ENCODE measurements around the gene SLC15A4.
A peak's percentile ranks its signal among the peaks of the same experiment; 100 is the strongest.

The SLC15A4 gene

DNA sequence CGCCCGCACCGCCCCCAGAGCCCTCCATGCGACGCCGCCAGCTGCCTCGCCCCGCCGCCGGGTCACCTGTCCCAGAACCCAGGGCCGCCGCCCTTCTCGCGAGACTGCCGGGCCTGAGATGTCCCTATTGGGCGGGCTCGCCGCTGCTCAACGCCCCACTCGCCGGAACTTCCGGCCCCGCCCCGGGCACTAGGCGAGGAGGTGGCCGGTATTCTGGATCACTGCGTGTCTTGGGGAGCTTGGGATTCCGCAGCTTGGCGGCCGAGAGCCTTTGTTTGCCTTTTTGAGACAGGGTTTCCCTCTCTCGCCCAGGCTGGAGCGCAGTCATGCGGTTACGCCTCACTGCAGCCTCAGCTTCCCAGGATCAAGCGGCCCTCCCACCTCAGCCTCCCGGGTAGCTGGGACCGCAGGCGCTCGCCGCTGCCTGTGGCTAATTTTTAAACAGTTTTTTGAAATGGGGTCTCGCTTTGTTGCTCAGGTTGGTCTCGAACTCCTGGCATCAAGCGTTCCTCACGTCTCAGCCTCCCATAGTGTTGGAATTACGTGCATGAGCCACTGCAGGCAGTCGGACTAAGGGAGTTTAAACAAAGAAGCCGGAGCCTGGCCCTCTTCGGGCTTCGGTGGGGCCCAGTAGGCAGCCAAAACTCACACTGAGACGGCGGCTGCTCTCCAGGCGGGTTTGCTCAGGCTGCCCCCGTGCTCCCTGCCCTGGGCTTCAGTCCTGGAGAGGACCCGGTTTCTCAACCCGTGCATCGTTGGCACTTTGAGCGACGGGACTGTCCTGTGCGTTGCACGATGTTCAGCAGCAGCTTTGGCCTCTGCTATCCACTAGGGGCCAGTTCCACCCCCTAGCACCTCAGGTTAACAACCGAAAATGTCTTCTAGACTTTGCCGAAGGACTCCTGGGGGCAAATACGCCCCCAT, at the start of gene SLC15A4:
TSS of gene SLC15A4 (minus strand) at position 43 of the 924 bp plus-strand sequence. CDS start at position 28, 15 bp downstream.
- TF ChIP-seq, protein P1, sequence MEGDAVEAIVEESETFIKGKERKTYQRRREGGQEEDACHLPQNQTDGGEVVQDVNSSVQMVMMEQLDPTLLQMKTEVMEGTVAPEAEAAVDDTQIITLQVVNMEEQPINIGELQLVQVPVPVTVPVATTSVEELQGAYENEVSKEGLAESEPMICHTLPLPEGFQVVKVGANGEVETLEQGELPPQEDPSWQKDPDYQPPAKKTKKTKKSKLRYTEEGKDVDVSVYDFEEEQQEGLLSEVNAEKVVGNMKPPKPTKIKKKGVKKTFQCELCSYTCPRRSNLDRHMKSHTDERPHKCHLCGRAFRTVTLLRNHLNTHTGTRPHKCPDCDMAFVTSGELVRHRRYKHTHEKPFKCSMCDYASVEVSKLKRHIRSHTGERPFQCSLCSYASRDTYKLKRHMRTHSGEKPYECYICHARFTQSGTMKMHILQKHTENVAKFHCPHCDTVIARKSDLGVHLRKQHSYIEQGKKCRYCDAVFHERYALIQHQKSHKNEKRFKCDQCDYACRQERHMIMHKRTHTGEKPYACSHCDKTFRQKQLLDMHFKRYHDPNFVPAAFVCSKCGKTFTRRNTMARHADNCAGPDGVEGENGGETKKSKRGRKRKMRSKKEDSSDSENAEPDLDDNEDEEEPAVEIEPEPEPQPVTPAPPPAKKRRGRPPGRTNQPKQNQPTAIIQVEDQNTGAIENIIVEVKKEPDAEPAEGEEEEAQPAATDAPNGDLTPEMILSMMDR (IDR thresholded peaks at IDR 0.05; ENCODE audit: insufficient read depth, low read length, poor library complexity, severe bottlenecking) = peak; percentile 39
- H3K36me3 ChIP-seq (ENCODE audit: control insufficient read depth, insufficient read depth, low read length) = peaks cover 1% of the 10 kb centered on the region; the same call in 1 of the 2 replicates
- DNase-seq (ENCODE audit: extremely low read depth, insufficient read length) = peak; percentile 94
- peak within 1 kb of the TSS; percentile 94 for H3K4me3 ChIP-seq (replicated peaks; ENCODE audit: low read depth, low read length)
- H3K27me3 ChIP-seq (replicated peaks; ENCODE audit: control insufficient read depth, insufficient read depth, low read length) = no peaks in the 10 kb centered on the region

DNA sequence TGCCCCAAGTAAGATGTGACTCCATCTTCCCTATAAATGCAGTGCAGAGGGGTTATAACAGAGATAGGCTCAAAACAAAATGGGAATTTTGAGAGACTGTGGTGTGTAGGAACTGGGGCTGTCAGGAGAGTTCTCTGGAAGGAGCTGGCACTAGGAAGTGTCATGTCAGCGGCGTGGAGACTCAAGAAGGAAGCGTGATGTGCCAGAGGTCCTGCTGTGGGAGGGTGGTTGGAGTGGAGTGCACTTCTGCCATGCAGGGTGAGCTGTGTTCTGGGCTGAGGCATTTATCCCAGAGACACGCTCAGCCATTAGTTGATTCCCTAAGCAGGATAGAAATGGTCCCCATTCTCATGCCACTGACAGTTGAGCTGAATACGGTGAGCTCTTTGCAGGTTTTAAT, 48.5 kb upstream of the SLC15A4 start:
- TF ChIP-seq, protein P1 (IDR thresholded peaks at IDR 0.05; ENCODE audit: insufficient read depth, low read length, poor library complexity, severe bottlenecking) = no peak
- Histone ChIP-seq H3K4me3 (replicated peaks; ENCODE audit: low read depth, low read length) (no peak overlapping the region), H3K36me3 (ENCODE audit: control insufficient read depth, insufficient read depth, low read length) (no peaks in the 10 kb centered on the region), H3K27me3 (replicated peaks; ENCODE audit: control insufficient read depth, insufficient read depth, low read length) (no peaks in the 10 kb centered on the region)
- DNase-seq (ENCODE audit: extremely low read depth, insufficient read length) = no peak

DNA sequence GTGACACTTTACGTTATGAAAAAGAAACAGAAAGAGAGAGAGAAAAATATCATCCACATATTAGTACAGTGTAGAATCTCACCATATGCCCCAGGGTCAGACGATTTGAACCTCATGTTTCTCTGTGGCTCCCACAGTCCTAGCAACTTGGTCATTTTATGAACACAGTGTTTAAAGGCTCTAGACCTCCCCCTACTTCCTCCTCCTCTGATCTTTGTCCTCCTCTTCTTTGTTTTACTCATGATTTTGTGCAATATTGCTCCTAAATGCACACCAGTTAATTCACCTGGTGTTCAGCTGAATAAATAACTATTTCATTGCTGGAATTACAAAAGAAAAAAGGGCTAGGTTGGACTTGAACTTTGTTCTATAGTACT, 47.7 kb upstream of the SLC15A4 start:
- no peak for DNase-seq (ENCODE audit: extremely low read depth, insufficient read length)
- Histone ChIP-seq H3K27me3 (replicated peaks; ENCODE audit: control insufficient read depth, insufficient read depth, low read length) (no peaks in the 10 kb centered on the region), H3K4me3 (replicated peaks; ENCODE audit: low read depth, low read length) (no peak overlapping the region), H3K36me3 (ENCODE audit: control insufficient read depth, insufficient read depth, low read length) (no peaks in the 10 kb centered on the region)
- TF ChIP-seq, protein P1 (IDR thresholded peaks at IDR 0.05; ENCODE audit: insufficient read depth, low read length, poor library complexity, severe bottlenecking) = no peak

DNA sequence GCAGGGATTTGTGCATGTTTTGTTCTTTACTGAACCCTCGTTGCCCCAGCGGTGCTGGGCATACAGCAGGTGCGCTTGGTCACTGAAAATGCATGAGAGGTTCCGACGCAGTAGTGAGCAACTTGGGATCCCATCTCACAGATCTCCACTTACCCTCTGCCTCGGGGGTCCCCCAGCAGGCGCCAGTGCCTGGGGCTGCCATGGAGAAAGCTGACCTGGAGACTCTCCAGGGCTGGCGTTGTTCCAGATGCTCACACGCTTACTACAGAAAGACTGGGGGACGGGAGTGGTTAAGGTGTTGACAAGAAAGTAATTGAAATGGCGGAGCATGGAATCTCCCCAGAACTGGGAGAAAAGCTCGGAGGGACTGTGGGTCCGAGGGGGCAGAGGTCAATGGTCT, 43.7 kb upstream of the SLC15A4 start:
- Histone ChIP-seq H3K36me3 (ENCODE audit: control insufficient read depth, insufficient read depth, low read length) (no peaks in the 10 kb centered on the region), H3K4me3 (replicated peaks; ENCODE audit: low read depth, low read length) (no peak overlapping the region), H3K27me3 (replicated peaks; ENCODE audit: control insufficient read depth, insufficient read depth, low read length) (no peaks in the 10 kb centered on the region)
- DNase-seq (ENCODE audit: extremely low read depth, insufficient read length) = no peak
- TF ChIP-seq, protein P1 (IDR thresholded peaks at IDR 0.05; ENCODE audit: insufficient read depth, low read length, poor library complexity, severe bottlenecking) = no peak

DNA sequence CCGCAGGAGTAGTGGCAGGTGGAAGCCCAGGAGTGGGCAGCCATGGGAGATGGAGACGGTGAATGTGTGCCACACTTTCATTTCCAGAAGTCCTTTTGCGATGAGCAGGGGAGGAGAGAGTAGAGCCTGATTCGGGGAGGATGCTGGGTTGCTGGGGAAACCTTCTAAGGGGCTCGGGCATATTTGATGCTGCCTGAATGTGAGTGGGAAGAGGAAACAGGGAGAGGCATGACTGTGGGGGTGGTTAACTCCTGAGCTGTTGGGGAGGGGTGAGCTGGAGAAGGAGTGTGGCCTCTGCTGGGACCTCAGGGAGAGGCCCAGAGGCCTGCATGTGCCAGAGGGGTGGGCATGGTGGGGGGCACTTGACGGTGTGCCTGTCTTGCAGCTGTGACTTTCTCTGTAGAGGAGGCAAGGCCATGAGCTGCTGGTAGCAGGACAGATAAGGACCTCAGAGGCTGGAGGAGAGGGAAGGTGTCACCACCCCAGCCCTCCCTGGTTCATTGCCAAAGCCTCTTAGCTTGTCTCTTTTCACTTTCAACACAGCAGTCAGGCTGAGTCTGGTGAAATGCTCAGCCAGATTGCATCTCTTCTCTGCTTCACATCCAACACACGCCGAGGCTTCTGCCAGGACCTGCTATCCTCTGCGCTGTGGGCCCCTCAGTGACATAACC, 40.9 kb upstream of the SLC15A4 start:
- Histone ChIP-seq H3K36me3 (ENCODE audit: control insufficient read depth, insufficient read depth, low read length) (no peaks in the 10 kb centered on the region), H3K27me3 (replicated peaks; ENCODE audit: control insufficient read depth, insufficient read depth, low read length) (no peaks in the 10 kb centered on the region), H3K4me3 (replicated peaks; ENCODE audit: low read depth, low read length) (no peak overlapping the region)
- TF ChIP-seq, protein P1 (IDR thresholded peaks at IDR 0.05; ENCODE audit: insufficient read depth, low read length, poor library complexity, severe bottlenecking) = no peak
- no peak for DNase-seq (ENCODE audit: extremely low read depth, insufficient read length)
